Activated CD8-positive, alpha-beta T cell treated with anti-CD3 and anti-CD28 coated beads for 36 hours (primary cell): ENCODE measurements around the gene CKAP5. TPM values are rescaled to one million over a fixed set of nuclear protein-coding genes. Genes with fewer than 3 reads are reported as not detected.

Source experiments
- ATAC-seq: fragments of 200-7000 bp; cut with Tn5 transposase; one replicate; pipeline ENCODE4 v1.10.0; 2021; ENCODE audit warnings: mild to moderate bottlenecking, moderate library complexity
- CTCF ChIA-PET: fragments of 350-600 bp; sonication (Branson Sonifier 250); formaldehyde crosslinking; loops from one replicate; lab custom pipeline; 2021; ENCODE audit warnings: antibody characterized with exemption; lab: Charles Lee
- POLR2A ChIA-PET: fragments of 350-600 bp; sonication (Branson Sonifier 250); formaldehyde crosslinking; loops from one replicate; lab custom pipeline; 2021; ENCODE audit warnings: antibody characterized with exemption; lab: Charles Lee
- DNase-seq: peaks from one replicate; pipeline ENCODE4 v3.0.0-alpha.2; 2020
- H3K27ac Mint-ChIP-seq: one replicate; pipeline ENCODE4 v1.8.0; 2021; ENCODE audit warnings: mild to moderate bottlenecking, mixed read lengths
- H3K27me3 Mint-ChIP-seq: one replicate; pipeline ENCODE4 v1.8.0; 2021; ENCODE audit warnings: mixed read lengths
- H3K36me3 Mint-ChIP-seq: one replicate; pipeline ENCODE4 v1.8.0; 2021; ENCODE audit warnings: low read depth, mixed read lengths
- H3K4me1 Mint-ChIP-seq: one replicate; pipeline ENCODE4 v1.8.0; 2021; ENCODE audit warnings: low read depth, mixed read lengths
- H3K4me3 Mint-ChIP-seq: one replicate; pipeline ENCODE4 v1.8.0; 2021; ENCODE audit warnings: mild to moderate bottlenecking, moderate library complexity, mixed read lengths
- H3K9me3 Mint-ChIP-seq: one replicate; pipeline ENCODE4 v1.8.0; 2021; ENCODE audit warnings: mixed read lengths
- intact Hi-C: fragments of 100-400 bp; cut with micrococcal nuclease; formaldehyde crosslinking; loops from one replicate; pipeline ENCODE4 v1.10.0; 2022
- total RNA-seq, 2 experiments: library from RNA; stranded (reverse); gene quantifications; one replicate each; pipeline ENCODE4 v1.2.3, GENCODE V29; 2021
- TF ChIP-seq, protein P1 (sequence below): fragments of 200-600 bp; IDR thresholded peaks from one replicate; pipeline ENCODE4 v1.8.0; 2022; ENCODE audit warnings: antibody characterized with exemption, mild to moderate bottlenecking

Gene CKAP5
- total RNA-seq, 2 experiments from 2014 or later, result 137 to 145 TPM

DNA sequence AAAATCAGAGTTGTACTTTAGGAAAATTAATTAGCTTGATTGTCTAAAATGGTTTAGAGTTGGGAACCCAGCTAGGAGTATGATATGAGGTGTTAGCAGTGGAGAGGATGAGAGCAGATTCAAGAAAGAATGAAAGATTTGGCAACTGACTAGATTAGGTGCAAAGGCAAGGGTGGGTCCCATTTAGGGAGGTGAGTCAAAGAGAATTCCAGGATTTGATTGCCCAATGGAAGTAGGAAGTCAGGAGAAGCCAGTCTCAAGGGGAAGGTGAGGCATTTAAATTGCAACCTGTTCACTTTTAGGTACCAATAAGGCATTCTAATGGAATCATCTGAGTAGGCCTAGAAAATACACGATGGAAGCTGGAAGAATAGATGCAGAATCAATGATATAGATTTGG is 3.6 kb upstream of the CKAP5 start:
- Mint-ChIP-seq H3K4me3 (no peak overlapping the region), H3K36me3 (peaks cover 5% of the 10 kb centered on the region), H3K27ac (no peak overlapping the region), H3K27me3 (no peaks in the 10 kb centered on the region), H3K4me1 (peaks cover 11% of the 10 kb centered on the region), H3K9me3 (no peaks in the 10 kb centered on the region)
- intact Hi-C loops, result no loop called here
- ChIA-PET POLR2A (no interaction called here), CTCF (no interaction called here)
- DNase-seq (no peak), ATAC-seq (no peak)
- TF ChIP-seq, protein P1, sequence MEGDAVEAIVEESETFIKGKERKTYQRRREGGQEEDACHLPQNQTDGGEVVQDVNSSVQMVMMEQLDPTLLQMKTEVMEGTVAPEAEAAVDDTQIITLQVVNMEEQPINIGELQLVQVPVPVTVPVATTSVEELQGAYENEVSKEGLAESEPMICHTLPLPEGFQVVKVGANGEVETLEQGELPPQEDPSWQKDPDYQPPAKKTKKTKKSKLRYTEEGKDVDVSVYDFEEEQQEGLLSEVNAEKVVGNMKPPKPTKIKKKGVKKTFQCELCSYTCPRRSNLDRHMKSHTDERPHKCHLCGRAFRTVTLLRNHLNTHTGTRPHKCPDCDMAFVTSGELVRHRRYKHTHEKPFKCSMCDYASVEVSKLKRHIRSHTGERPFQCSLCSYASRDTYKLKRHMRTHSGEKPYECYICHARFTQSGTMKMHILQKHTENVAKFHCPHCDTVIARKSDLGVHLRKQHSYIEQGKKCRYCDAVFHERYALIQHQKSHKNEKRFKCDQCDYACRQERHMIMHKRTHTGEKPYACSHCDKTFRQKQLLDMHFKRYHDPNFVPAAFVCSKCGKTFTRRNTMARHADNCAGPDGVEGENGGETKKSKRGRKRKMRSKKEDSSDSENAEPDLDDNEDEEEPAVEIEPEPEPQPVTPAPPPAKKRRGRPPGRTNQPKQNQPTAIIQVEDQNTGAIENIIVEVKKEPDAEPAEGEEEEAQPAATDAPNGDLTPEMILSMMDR, result no peak

DNA sequence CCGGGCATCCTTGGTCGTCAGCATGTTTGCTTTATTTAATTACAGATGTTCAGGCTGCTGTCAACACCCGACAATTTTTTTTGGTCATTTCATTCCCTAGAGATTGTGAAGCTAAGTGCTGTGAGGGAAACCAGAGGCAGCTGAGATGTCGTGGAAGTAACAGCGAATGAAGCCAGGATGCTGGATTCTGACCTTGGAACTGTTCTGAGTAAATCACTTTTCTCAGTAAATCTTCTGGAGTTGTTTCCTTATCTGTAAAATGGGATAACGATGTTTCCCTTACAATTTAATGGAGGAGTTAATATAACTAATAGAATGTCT is 390 bp upstream of the CKAP5 start:
- ATAC-seq, result peak; percentile 3
- H3K9me3 Mint-ChIP-seq, result no peaks in the 10 kb centered on the region
- H3K27me3 Mint-ChIP-seq, result no peaks in the 10 kb centered on the region
- intact Hi-C loops, result no loop called here
- H3K27ac Mint-ChIP-seq, result peak overlapping the region; percentile 96
- H3K4me3 Mint-ChIP-seq, result peak overlapping the region; percentile 92
- ChIA-PET CTCF (interaction anchor here (0.9 kb wide), 1 partner anchor 314 kb away, joined by 3 read pairs; no protein-coding TSS in a partner anchor), POLR2A (no interaction called here)
- H3K36me3 Mint-ChIP-seq, result peaks cover 6% of the 10 kb centered on the region
- H3K4me1 Mint-ChIP-seq, result peaks cover 27% of the 10 kb centered on the region
- TF ChIP-seq, protein P1, result no peak
- DNase-seq, result no peak

DNA sequence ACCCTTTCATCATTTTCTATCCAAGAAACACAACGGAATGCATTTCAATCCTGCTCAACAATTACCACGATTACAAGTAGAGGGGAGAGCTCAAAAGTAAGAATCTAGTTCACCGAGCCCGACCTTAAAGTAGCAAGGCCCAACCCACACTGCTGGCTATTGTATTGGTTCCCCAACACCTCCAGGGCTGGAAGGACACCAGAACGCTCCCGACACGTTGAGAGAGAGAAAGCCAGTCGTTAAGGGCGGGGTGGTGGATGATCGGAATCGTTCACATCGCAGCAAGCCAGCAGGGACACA is 690 bp downstream of the CKAP5 start:
- CTCF ChIA-PET, result no interaction called here
- POLR2A ChIA-PET, result no interaction called here
- peak overlapping the region; percentile 81 for H3K27ac Mint-ChIP-seq
- peaks cover 9% of the 10 kb centered on the region for H3K36me3 Mint-ChIP-seq
- H3K4me3 Mint-ChIP-seq, result peak overlapping the region; percentile 92
- ATAC-seq, result no peak
- intact Hi-C loops, result no loop called here
- H3K27me3 Mint-ChIP-seq, result no peaks in the 10 kb centered on the region
- H3K4me1 Mint-ChIP-seq, result peaks cover 31% of the 10 kb centered on the region
- H3K9me3 Mint-ChIP-seq, result no peaks in the 10 kb centered on the region
- TF ChIP-seq, protein P1, result no peak
- no peak for DNase-seq

DNA sequence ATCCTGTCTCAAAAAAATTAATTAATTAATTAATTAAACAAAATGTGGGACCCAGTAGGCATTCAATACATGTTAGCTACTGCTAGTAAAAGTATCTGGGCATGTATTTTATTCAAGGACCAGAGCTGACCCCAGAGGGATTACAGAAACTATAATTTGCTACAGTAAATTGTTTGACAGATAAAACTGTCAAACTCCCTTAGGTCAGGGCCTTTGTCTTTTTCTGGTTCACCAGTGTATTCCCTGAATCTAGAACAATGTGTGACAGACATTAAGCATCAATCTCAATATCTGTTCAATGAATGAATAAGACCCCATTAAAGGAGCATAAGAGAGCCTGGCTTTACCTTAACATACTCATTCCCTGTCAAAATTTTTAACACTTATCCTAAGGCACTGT is 6.0 kb downstream of the CKAP5 start:
- H3K4me3 Mint-ChIP-seq, result no peak overlapping the region
- no peaks in the 10 kb centered on the region for H3K9me3 Mint-ChIP-seq
- H3K27me3 Mint-ChIP-seq, result no peaks in the 10 kb centered on the region
- TF ChIP-seq, protein P1, result no peak
- H3K36me3 Mint-ChIP-seq, result peaks cover 8% of the 10 kb centered on the region
- no peak for ATAC-seq
- peaks cover 41% of the 10 kb centered on the region for H3K4me1 Mint-ChIP-seq
- no peak overlapping the region for H3K27ac Mint-ChIP-seq
- no peak for DNase-seq
- ChIA-PET CTCF (no interaction called here), POLR2A (interaction anchor here (0.6 kb wide), 1 partner anchor 8 kb away, joined by 3 read pairs; no protein-coding TSS in a partner anchor)
- intact Hi-C loops, result no loop called here

DNA sequence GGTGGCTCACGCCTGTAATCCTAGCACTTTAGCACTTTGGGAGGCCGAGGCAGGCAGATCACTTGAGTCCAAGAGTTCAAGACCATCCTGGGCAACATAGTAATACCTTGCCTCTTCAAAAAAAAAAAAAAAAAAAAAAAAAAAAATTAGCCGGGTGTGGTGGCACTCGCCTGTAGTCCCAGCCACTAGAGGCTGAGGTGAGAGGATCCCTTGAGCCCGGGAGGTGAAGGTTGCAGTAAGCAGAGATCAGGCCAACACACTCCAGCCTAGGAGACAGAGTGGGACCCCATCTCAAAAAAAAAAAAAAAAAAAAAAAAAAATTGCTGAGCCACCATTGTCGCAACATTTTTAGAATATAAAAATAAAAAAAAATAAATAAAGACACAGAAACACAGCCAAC is 7.6 kb downstream of the CKAP5 start:
- Mint-ChIP-seq H3K4me1 (peaks cover 31% of the 10 kb centered on the region), H3K9me3 (no peaks in the 10 kb centered on the region), H3K27ac (no peak overlapping the region), H3K4me3 (no peak overlapping the region), H3K27me3 (no peaks in the 10 kb centered on the region), H3K36me3 (peaks cover 8% of the 10 kb centered on the region)
- intact Hi-C loops, result no loop called here
- ChIA-PET CTCF (no interaction called here), POLR2A (interaction anchor here (1.1 kb wide), 1 partner anchor 12 kb away, joined by 4 read pairs; no protein-coding TSS in a partner anchor)
- DNase-seq, result no peak
- no peak for ATAC-seq
- TF ChIP-seq, protein P1, result no peak
